ENCODE data around the gene PDSS2. TPM values are rescaled to one million over a fixed set of nuclear protein-coding genes. Genes with fewer than 3 reads are reported as not detected.

PDSS2 gene
- total RNA-seq, 1 experiment from 2014 or later: 17.7 TPM

DNA sequence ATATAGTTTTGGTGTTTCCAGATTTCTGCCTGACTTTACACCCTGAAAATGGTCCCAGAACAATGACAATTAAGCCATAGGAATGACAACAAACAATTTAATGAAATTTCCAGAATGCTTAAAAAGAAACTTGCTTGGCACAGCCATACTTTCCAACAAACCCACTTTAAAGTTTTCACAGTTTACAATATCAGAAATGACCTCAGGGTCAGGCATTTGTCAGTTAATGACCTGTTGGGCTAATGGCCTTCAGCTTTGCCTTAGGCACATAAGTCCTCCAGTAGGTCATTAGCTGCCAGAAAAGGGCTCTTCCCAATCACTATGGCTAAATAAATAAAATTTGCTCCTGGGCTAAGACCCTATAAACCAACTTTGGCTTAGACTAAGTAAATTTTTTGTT is 199.4 kb downstream of the PDSS2 start:
- ATAC-seq (no peak), DNase-seq (ENCODE audit: low read depth, low spot score) (no peak)
- CTCF ChIA-PET: interaction anchor here (0.7 kb wide), 1 partner anchor 31 kb away, joined by 12 read pairs; no protein-coding TSS in a partner anchor
- Histone ChIP-seq H3K4me1 (ENCODE audit: control insufficient read depth, insufficient read depth, low read length) (no peaks in the 10 kb centered on the region), H3K4me3 (ENCODE audit: low read depth in 2 of 2, low read length in 2 of 2) (no peak overlapping the region), H3K27ac (ENCODE audit: low read length) (no peak overlapping the region), H3K36me3 (ENCODE audit: control insufficient read depth, insufficient read depth, low read length) (no peaks in the 10 kb centered on the region), H3K9me3 (ENCODE audit: control insufficient read depth, insufficient read depth, low read depth, low read length) (no peaks in the 10 kb centered on the region), H3K27me3 (ENCODE audit: control insufficient read depth, insufficient read depth, low read length) (no peaks in the 10 kb centered on the region)
- intact Hi-C loops (cut with micrococcal nuclease; ENCODE audit: unreplicated experiment): no loop called here
- TF ChIP-seq POLR2AphosphoS5 (IDR thresholded peaks at IDR 0.05; ENCODE audit: low read depth, low read length): no peak
- TF ChIP-seq, protein P1, sequence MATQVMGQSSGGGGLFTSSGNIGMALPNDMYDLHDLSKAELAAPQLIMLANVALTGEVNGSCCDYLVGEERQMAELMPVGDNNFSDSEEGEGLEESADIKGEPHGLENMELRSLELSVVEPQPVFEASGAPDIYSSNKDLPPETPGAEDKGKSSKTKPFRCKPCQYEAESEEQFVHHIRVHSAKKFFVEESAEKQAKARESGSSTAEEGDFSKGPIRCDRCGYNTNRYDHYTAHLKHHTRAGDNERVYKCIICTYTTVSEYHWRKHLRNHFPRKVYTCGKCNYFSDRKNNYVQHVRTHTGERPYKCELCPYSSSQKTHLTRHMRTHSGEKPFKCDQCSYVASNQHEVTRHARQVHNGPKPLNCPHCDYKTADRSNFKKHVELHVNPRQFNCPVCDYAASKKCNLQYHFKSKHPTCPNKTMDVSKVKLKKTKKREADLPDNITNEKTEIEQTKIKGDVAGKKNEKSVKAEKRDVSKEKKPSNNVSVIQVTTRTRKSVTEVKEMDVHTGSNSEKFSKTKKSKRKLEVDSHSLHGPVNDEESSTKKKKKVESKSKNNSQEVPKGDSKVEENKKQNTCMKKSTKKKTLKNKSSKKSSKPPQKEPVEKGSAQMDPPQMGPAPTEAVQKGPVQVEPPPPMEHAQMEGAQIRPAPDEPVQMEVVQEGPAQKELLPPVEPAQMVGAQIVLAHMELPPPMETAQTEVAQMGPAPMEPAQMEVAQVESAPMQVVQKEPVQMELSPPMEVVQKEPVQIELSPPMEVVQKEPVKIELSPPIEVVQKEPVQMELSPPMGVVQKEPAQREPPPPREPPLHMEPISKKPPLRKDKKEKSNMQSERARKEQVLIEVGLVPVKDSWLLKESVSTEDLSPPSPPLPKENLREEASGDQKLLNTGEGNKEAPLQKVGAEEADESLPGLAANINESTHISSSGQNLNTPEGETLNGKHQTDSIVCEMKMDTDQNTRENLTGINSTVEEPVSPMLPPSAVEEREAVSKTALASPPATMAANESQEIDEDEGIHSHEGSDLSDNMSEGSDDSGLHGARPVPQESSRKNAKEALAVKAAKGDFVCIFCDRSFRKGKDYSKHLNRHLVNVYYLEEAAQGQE (IDR thresholded peaks at IDR 0.05; ENCODE audit: insufficient read depth in 1 of 2, low read depth in 2 of 2, low read length in 1 of 2): no peak
- TF ChIP-seq, protein P2, sequence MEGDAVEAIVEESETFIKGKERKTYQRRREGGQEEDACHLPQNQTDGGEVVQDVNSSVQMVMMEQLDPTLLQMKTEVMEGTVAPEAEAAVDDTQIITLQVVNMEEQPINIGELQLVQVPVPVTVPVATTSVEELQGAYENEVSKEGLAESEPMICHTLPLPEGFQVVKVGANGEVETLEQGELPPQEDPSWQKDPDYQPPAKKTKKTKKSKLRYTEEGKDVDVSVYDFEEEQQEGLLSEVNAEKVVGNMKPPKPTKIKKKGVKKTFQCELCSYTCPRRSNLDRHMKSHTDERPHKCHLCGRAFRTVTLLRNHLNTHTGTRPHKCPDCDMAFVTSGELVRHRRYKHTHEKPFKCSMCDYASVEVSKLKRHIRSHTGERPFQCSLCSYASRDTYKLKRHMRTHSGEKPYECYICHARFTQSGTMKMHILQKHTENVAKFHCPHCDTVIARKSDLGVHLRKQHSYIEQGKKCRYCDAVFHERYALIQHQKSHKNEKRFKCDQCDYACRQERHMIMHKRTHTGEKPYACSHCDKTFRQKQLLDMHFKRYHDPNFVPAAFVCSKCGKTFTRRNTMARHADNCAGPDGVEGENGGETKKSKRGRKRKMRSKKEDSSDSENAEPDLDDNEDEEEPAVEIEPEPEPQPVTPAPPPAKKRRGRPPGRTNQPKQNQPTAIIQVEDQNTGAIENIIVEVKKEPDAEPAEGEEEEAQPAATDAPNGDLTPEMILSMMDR (IDR thresholded peaks at IDR 0.05): no peak
- TF ChIP-seq SIN3A (IDR thresholded peaks at IDR 0.05; ENCODE audit: borderline replicate concordance, insufficient read depth, low read depth, low read length): no peak
- no peak for TF ChIP-seq TCF7L2 (IDR thresholded peaks at IDR 0.05; ENCODE audit: low read depth, low read length)
- in situ Hi-C loops (cut with HindIII; ENCODE audit: low pct_unique_long_range_greater_than_20kb, low sequenced_read_pairs): no loop called here
- no TSS peak for BruUV-seq (replicated peaks)
- POLR2A ChIA-PET: interaction anchor here (0.6 kb wide), 1 partner anchor 94 kb away, joined by 8 read pairs; no protein-coding TSS in a partner anchor

- TF ChIP-seq, protein P1 (IDR thresholded peaks at IDR 0.05; ENCODE audit: insufficient read depth in 1 of 2, low read depth in 2 of 2, low read length in 1 of 2): no peak
- TF ChIP-seq, protein P2 (IDR thresholded peaks at IDR 0.05): no peak
- no peak for TF ChIP-seq SIN3A (IDR thresholded peaks at IDR 0.05; ENCODE audit: borderline replicate concordance, insufficient read depth, low read depth, low read length)
- no peak for TF ChIP-seq POLR2AphosphoS5 (IDR thresholded peaks at IDR 0.05; ENCODE audit: low read depth, low read length)
- TF ChIP-seq TCF7L2 (IDR thresholded peaks at IDR 0.05; ENCODE audit: low read depth, low read length): no peak
- no peak for DNase-seq (ENCODE audit: low read depth, low spot score)
- no peaks in the 10 kb centered on the region for H3K4me1 ChIP-seq (ENCODE audit: control insufficient read depth, insufficient read depth, low read length)
- ChIA-PET POLR2A (no interaction called here), CTCF (no interaction called here)
- H3K27ac ChIP-seq (ENCODE audit: low read length): no peak overlapping the region
- H3K36me3 ChIP-seq (ENCODE audit: control insufficient read depth, insufficient read depth, low read length): no peaks in the 10 kb centered on the region
- intact Hi-C loops (cut with micrococcal nuclease; ENCODE audit: unreplicated experiment): no loop called here
- BruUV-seq (replicated peaks): no TSS peak
- no peaks in the 10 kb centered on the region for H3K9me3 ChIP-seq (ENCODE audit: control insufficient read depth, insufficient read depth, low read depth, low read length)
- H3K27me3 ChIP-seq (ENCODE audit: control insufficient read depth, insufficient read depth, low read length): no peaks in the 10 kb centered on the region
- in situ Hi-C loops (cut with HindIII; ENCODE audit: low pct_unique_long_range_greater_than_20kb, low sequenced_read_pairs): no loop called here
- no peak for ATAC-seq
- no peak overlapping the region for H3K4me3 ChIP-seq (ENCODE audit: low read depth in 2 of 2, low read length in 2 of 2)
These were observed 211.2 kb downstream of the PDSS2 start for GRCh38 chr6:107248147-107248546.

Measured in Panc1 (cell line).